ENCODE results near the gene FLCN.

GRCh38 chr17:17214646-17215436, 22.1 kb downstream of the FLCN start:
- no peak for TF ChIP-seq CTCF (IDR thresholded peaks at IDR 0.05; ENCODE audit: borderline replicate concordance, extremely low read depth, low read length, poor library complexity, severe bottlenecking)
- TF ChIP-seq EZH2 (IDR thresholded peaks at IDR 0.05; ENCODE audit: borderline replicate concordance, low read depth, low read length, severe bottlenecking) = no peak

Data from DND-41 (cell line).